NOMO-1 treated with dmso at 0.1 percent for 144 hours (cell line): ENCODE measurements around the gene LYRM4.

ENCODE experiments used
- DNase-seq: peaks from one replicate; lab custom pipeline; 2025; ENCODE audit not compliant: unreplicated experiment; lab: John Stamatoyannopoulos, UW

LYRM4 gene

GRCh38 chr6:5205877-5206850 is 54.6 kb downstream of the LYRM4 start:
- peak; percentile 58 for DNase-seq

DNA sequence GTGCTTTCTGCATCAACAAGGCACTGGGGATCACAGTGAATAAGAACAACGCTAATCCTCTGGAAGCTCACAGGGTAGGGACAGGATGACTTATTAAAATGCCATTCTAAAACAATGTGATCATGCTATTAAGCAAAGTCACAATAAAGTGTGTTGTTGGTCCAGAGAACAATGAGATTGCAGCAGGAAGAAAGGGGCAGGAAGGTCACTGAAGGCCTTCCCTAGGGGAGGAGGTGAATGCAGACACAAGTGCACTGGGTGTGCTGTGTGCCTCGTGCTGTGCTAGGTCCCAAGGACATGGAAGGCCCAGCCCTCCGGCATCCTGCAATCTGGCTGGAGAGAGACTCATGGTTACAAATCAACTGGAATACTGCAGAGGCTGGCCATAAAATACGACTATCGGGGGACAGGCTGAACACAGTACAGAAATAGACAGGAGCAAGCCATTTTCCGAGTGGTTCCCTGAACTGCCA is 55.7 kb downstream of the LYRM4 start:
- DNase-seq: no peak

GRCh38 chr6:5204376-5204775 is 56.4 kb downstream of the LYRM4 start:
- no peak for DNase-seq

DNA sequence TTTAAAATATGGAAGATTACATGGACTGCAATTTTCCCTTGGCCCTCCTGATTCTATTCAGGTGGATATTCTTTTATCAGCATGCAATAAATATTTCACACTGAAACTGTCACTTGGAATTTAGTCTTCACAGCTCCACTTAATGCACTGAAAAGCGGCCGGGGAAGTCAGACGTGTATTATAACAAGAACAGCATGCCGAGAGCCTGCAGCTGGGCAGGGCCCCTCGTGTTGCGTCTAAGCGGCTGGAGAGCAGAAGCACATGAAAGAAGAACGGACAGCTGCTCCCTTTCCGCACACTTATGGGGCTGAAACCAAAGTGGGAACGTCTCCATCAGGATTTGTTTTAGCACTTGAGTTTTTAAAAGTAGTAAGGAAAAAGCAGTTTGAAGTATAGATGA is 57.2 kb downstream of the LYRM4 start:
- no peak for DNase-seq

- DNase-seq: no peak
These were observed 57.8 kb downstream of the LYRM4 start for GRCh38 chr6:5202941-5203340.

- no peak for DNase-seq
These were observed 58.5 kb downstream of the LYRM4 start for GRCh38 chr6:5202206-5202605.

GRCh38 chr6:5201271-5201670 is 59.5 kb downstream of the LYRM4 start:
- DNase-seq: no peak

GRCh38 chr6:5199702-5200101 is 61.0 kb downstream of the LYRM4 start:
- no peak for DNase-seq

DNA sequence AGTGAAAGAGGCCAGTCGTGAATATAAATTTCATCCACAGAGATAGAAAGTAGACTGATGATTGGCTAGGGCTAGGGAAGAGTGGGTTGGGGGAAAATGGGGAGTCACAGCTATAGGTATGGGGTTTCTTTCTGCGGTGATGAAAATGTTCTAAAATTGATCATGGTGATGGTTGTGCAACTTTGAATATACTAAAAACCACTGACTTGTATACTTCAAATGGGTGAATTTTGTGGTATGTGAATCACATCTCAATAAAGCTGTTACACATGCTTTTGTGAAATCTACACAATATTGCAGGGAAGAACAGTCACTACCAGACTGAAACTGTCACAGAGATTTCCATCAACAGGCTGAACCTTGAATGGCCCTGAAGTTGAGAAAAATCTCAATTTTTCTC is 61.5 kb downstream of the LYRM4 start:
- DNase-seq: no peak

- no peak for DNase-seq
These were observed 63.7 kb downstream of the LYRM4 start for GRCh38 chr6:5197084-5197483.

- DNase-seq: no peak
These were observed 68.5 kb downstream of the LYRM4 start for GRCh38 chr6:5192135-5192794.

- DNase-seq: no peak
These were observed 69.0 kb downstream of the LYRM4 start for GRCh38 chr6:5191722-5192121.

- DNase-seq: no peak
These were observed 69.5 kb downstream of the LYRM4 start for GRCh38 chr6:5191222-5191621.

DNA sequence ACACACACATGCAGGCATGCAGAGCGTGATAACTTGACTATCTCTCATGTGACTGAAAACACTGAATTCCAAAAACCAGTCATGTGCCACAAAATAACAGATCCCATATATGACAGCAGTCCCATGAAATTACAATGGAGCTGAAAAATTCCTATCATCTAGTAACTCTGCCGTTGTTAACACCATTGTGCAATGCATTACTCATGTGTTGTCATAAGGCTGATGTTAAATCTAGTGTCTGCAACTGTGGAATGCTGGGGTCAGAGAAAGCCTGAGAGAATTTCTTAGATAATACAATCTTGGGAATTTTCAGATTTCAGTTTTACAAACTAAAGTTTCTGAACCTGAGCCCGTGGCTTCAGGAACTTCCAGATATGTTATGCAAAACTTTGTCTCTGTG is 70.2 kb downstream of the LYRM4 start:
- no peak for DNase-seq

- no peak for DNase-seq
These were observed 72.1 kb downstream of the LYRM4 start for GRCh38 chr6:5188646-5189045.

DNA sequence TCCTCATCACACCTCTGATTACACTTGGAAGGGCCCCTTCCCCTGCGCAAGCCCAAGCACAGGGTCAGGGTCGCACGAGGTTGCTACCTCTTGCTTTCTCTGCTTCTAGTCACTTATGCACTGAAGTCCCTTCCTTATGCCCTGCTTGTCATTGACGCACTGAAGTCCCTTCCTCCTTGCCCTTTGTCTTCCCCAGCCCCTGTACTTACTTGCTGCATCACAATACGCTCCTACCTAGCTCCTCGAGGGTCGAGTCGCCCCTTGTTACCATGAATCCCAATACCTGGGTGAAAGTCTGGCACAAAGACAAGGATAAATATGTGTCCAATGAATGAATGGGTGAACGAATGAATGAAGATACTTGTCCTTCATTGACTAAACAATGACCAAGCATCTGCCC is 75.9 kb downstream of the LYRM4 start:
- no peak for DNase-seq

GRCh38 chr6:5184218-5184617 is 76.5 kb downstream of the LYRM4 start:
- DNase-seq: no peak

GRCh38 chr6:5181510-5182317 is 79.0 kb downstream of the LYRM4 start:
- peak; percentile 40 for DNase-seq

DNA sequence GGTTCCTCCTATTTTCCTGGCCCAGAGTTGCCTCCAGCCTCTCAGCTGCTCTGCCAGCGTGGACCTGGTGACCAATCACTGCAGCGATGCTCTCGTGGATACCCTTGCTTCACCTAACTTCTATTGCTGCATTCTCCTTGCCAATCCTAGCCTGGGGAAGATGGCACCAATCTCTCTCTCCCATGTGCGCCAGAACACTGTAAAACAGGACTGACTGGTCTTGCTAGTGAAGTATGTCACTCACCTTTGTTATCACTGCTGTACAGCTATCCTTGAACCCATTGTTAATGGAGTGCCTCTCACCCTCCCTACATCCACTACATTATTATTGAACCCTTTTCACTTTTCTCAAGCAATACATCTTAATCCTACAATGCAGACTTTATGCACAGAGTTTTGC is 80.1 kb downstream of the LYRM4 start:
- DNase-seq: no peak

GRCh38 chr6:5179917-5180316 is 80.8 kb downstream of the LYRM4 start:
- DNase-seq: no peak

DNA sequence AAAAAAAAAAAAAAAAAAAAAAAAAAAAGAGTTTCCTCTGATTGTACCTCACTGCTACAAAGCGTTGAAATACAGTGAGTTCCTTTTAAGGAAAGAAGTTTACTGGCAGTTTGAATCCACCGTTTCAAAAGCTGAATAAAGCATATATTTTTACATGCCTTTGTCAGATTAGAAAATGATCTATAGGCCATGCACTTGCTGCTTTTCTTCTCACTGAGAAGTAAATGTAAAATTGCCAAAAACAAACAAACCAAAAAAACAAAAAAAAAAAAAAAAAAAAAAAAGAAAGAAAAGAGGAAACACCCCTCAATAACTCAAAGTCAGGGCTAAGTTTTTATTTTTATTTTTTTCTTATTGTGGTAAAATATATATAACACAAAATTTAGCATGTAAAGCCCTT is 81.9 kb downstream of the LYRM4 start:
- DNase-seq: no peak
